OCI-LY3 (cell line): ENCODE data around the gene ANKRD55.

Experiments used
- EZH2phosphoT487 ChIP-seq: fragments of 200-600 bp; shearing (Covaris generic); IDR thresholded peaks from 2 replicates; pipeline ENCODE4 v1.6.1; 2018; ENCODE audit warnings: antibody characterized with exemption, mixed run types, low read depth
- TF ChIP-seq, protein P1 (sequence below): fragments of 200-600, 300-600 bp; sonication (generic); IDR thresholded peaks from 2 replicates; pipeline ENCODE4 v1.5.1; 2014; ENCODE audit warnings: antibody characterized with exemption, low read length, low read depth

DNA sequence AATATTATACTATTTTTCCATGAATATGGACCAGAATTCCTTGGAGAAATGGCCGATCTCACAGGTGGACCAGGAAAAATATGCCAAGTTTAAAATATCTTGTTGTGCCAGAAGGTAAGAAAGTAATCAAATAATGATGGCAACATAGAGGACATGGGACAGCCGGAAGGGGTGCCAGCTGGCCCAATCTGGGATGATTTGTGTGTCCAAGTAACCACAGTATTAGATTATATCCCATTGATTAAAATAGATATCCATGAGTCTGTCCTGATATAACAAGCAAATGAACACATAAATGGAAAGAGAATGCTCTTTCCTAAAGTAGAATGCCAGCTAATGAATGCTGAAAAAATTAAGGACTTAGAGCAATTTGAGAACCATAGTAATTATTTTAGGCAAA lies 39.6 kb upstream of the ANKRD55 start:
- TF ChIP-seq, protein P1, sequence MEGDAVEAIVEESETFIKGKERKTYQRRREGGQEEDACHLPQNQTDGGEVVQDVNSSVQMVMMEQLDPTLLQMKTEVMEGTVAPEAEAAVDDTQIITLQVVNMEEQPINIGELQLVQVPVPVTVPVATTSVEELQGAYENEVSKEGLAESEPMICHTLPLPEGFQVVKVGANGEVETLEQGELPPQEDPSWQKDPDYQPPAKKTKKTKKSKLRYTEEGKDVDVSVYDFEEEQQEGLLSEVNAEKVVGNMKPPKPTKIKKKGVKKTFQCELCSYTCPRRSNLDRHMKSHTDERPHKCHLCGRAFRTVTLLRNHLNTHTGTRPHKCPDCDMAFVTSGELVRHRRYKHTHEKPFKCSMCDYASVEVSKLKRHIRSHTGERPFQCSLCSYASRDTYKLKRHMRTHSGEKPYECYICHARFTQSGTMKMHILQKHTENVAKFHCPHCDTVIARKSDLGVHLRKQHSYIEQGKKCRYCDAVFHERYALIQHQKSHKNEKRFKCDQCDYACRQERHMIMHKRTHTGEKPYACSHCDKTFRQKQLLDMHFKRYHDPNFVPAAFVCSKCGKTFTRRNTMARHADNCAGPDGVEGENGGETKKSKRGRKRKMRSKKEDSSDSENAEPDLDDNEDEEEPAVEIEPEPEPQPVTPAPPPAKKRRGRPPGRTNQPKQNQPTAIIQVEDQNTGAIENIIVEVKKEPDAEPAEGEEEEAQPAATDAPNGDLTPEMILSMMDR, result no peak
- TF ChIP-seq EZH2phosphoT487, result no peak
